Renal cortex interstitium (tissue), 11 donors: ENCODE results near the gene SUSD3. TPM values are rescaled to one million over a fixed set of nuclear protein-coding genes. Genes with fewer than 3 reads are reported as not detected.
A peak's percentile ranks its signal among the peaks of the same experiment; 100 is the strongest.
"Not testable (repeated sequence)": the region's sequence is repeated elsewhere in the genome, so short reads cannot be mapped to it uniquely, and the experiment has no call there.

Experiments used
- DNase-seq, 11 donors: peaks; one replicate each; pipeline ENCODE4 v3.0.0-alpha.2; 2013; ENCODE audit warnings: low read depth in 9 of 11, low spot score in 4 of 11; ENCODE audit errors: extremely low read depth in 1 of 11
- polyA plus RNA-seq, 3 donors: library from polyadenylated mRNA; unstranded; fragments of 120-200 nt; gene quantifications; one replicate each; pipeline ENCODE4 v1.2.1, GENCODE V29; 2013; ENCODE audit not compliant: insufficient read length in 3 of 3

SUSD3 gene
- polyA plus RNA-seq, 3 donors: 8.4 to 11.4 (median 8.7) TPM

- no peak for DNase-seq
Measured at GRCh38 chr9:93096811-93097382, 38.4 kb downstream of the SUSD3 start.

- no peak for DNase-seq
Measured at GRCh38 chr9:93097511-93098201, 39.2 kb downstream of the SUSD3 start.

- peak in 1 of 11 donors; percentile 20 for DNase-seq
Measured at GRCh38 chr9:93098236-93098946, 39.9 kb downstream of the SUSD3 start.

GRCh38 chr9:93099551-93100275 lies 41.2 kb downstream of the SUSD3 start:
- no peak for DNase-seq

- no peak for DNase-seq
Measured at GRCh38 chr9:93100276-93100636, 41.8 kb downstream of the SUSD3 start.

GRCh38 chr9:93101086-93101485 lies 42.6 kb downstream of the SUSD3 start:
- DNase-seq: not testable (repeated sequence)

GRCh38 chr9:93105620-93106019 lies 47.1 kb downstream of the SUSD3 start:
- DNase-seq: no peak

GRCh38 chr9:93107151-93107824 lies 48.8 kb downstream of the SUSD3 start:
- DNase-seq: no peak

GRCh38 chr9:93107825-93108161 lies 49.3 kb downstream of the SUSD3 start:
- DNase-seq: no peak

- DNase-seq: no peak
Measured at GRCh38 chr9:93108291-93109041, 50.0 kb downstream of the SUSD3 start.

GRCh38 chr9:93110311-93110855 lies 51.9 kb downstream of the SUSD3 start:
- no peak for DNase-seq

- no peak for DNase-seq
Measured at GRCh38 chr9:93111001-93111370, 52.5 kb downstream of the SUSD3 start.

GRCh38 chr9:93111371-93112115 lies 53.0 kb downstream of the SUSD3 start:
- DNase-seq: no peak

- no peak for DNase-seq
Measured at GRCh38 chr9:93112116-93112863, 53.8 kb downstream of the SUSD3 start.

- DNase-seq: no peak
Measured at GRCh38 chr9:93112864-93113389, 54.4 kb downstream of the SUSD3 start.

GRCh38 chr9:93114169-93114983 lies 55.9 kb downstream of the SUSD3 start:
- no peak for DNase-seq
